Glutamatergic neuron (in vitro differentiated cells): ENCODE results near the gene TNKS2. TPM values are rescaled to one million over a fixed set of nuclear protein-coding genes. Genes with fewer than 3 reads are reported as not detected.

ENCODE experiments used
- DNase-seq: peaks from one replicate; pipeline ENCODE4 v3.0.0; 2022
- H3K27ac Mint-ChIP-seq: one replicate; pipeline ENCODE4 v1.8.0; 2020; ENCODE audit warnings: mild to moderate bottlenecking, mixed read lengths, inconsistent platforms; ENCODE audit not compliant: unreplicated experiment
- H3K27me3 Mint-ChIP-seq: one replicate; pipeline ENCODE4 v1.8.0; 2020; ENCODE audit warnings: mild to moderate bottlenecking, moderate library complexity, mixed read lengths, inconsistent platforms; ENCODE audit not compliant: unreplicated experiment
- H3K36me3 Mint-ChIP-seq: one replicate; pipeline ENCODE4 v1.8.0; 2020; ENCODE audit warnings: mild to moderate bottlenecking, mixed read lengths, inconsistent platforms; ENCODE audit not compliant: unreplicated experiment
- H3K4me1 Mint-ChIP-seq: one replicate; pipeline ENCODE4 v1.8.0; 2020; ENCODE audit warnings: mild to moderate bottlenecking, low read depth, mixed read lengths, inconsistent platforms; ENCODE audit not compliant: unreplicated experiment
- H3K4me3 Mint-ChIP-seq: one replicate; pipeline ENCODE4 v1.8.0; 2020; ENCODE audit warnings: mild to moderate bottlenecking, mixed read lengths, inconsistent platforms; ENCODE audit not compliant: unreplicated experiment
- H3K9me3 Mint-ChIP-seq: one replicate; pipeline ENCODE4 v1.8.0; 2020; ENCODE audit warnings: mild to moderate bottlenecking, moderate library complexity, mixed read lengths, inconsistent platforms; ENCODE audit not compliant: unreplicated experiment
- total RNA-seq: library from RNA; stranded (reverse); fragmentation: NEBNext Ultra II Directional; extraction: Animal tissue kit (Norgen Biotek cat#: 25700); gene quantifications from one replicate; pipeline ENCODE4 v1.2.1, GENCODE V29; 2021; ENCODE audit not compliant: unreplicated experiment
- TF ChIP-seq, protein P1 (sequence below): fragments of 200-600 bp; sonication (generic); IDR thresholded peaks from one replicate; pipeline ENCODE4 v1.5.0; 2021; ENCODE audit not compliant: partially characterized antibody, unreplicated experiment

TNKS2 gene
- total RNA-seq, 1 donor from 2014 or later, result 60.4 TPM

DNA sequence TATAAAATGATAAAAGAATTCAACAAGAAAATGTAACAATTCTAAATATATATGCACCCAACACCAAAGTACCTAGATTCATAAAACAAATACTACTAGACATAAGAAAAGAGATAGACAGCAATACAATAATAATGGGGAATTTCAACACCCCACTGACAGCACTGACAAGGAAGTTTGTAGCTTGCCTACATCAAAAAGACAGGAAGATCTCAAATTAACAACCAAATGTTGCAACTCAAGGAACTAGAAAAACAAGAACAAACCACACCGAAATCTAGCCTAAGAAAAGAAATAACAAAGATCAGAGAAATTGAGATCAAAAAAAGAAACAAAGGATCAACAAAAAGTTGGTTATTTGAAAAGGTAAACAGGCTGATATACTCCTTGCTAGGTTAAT lies 36.5 kb upstream of the TNKS2 start:
- no peaks in the 10 kb centered on the region for H3K4me1 Mint-ChIP-seq

DNA sequence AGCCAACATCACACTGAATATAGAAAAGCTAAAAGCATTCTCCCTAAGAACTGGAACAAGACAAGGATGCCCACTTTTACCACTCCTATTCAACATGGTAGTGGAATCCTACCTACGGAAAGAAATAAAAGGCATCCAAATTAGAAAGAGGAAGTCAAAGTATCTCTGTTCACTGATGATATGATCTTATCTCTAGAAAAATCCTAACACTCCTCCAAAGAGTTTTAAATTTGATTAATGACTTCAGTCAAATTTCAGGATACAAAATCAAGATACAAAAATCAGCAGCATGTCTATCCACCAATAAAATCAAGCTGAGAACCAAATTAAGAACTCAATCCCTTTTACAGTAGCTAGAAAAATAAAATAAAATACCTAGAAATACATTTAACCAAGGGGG lies 35.3 kb upstream of the TNKS2 start:
- H3K9me3 Mint-ChIP-seq, result peaks cover 2% of the 10 kb centered on the region
- no peak overlapping the region for H3K4me3 Mint-ChIP-seq
- TF ChIP-seq, protein P1, sequence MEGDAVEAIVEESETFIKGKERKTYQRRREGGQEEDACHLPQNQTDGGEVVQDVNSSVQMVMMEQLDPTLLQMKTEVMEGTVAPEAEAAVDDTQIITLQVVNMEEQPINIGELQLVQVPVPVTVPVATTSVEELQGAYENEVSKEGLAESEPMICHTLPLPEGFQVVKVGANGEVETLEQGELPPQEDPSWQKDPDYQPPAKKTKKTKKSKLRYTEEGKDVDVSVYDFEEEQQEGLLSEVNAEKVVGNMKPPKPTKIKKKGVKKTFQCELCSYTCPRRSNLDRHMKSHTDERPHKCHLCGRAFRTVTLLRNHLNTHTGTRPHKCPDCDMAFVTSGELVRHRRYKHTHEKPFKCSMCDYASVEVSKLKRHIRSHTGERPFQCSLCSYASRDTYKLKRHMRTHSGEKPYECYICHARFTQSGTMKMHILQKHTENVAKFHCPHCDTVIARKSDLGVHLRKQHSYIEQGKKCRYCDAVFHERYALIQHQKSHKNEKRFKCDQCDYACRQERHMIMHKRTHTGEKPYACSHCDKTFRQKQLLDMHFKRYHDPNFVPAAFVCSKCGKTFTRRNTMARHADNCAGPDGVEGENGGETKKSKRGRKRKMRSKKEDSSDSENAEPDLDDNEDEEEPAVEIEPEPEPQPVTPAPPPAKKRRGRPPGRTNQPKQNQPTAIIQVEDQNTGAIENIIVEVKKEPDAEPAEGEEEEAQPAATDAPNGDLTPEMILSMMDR, result no peak
- no peak for DNase-seq
- peaks cover 14% of the 10 kb centered on the region for H3K36me3 Mint-ChIP-seq
- H3K4me1 Mint-ChIP-seq, result no peaks in the 10 kb centered on the region
- no peaks in the 10 kb centered on the region for H3K27me3 Mint-ChIP-seq
- H3K27ac Mint-ChIP-seq, result no peak overlapping the region

More for the DNA sequence above, 36.5 kb upstream of the TNKS2 start:
- DNase-seq, result no peak
- Mint-ChIP-seq H3K9me3 (peaks cover 2% of the 10 kb centered on the region), H3K4me3 (no peak overlapping the region), H3K27me3 (no peaks in the 10 kb centered on the region), H3K27ac (no peak overlapping the region), H3K36me3 (peaks cover 14% of the 10 kb centered on the region)
- TF ChIP-seq, protein P1, result no peak

DNA sequence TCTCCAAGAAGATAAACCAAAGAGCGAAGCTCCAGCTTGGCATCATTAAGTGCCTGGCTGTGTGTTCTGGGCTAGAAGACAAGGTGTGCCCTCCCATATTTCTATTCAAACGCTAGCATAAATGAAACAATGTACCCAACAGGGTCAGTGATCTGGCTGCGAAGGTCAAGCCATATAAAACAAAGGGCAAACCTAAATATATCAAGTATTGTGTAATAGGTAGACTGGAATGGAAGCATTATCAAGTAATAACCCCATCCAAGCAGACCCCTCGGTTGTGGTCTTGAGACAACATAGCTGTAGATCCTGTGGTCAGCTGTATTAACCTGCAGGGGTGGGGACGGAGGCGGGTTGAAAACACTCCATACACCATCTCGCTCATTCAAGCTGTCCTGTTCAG lies 31.6 kb upstream of the TNKS2 start:
- no peak overlapping the region for H3K27ac Mint-ChIP-seq
- H3K36me3 Mint-ChIP-seq, result peaks cover 14% of the 10 kb centered on the region
- H3K4me1 Mint-ChIP-seq, result no peaks in the 10 kb centered on the region
- DNase-seq, result no peak
- no peak overlapping the region for H3K4me3 Mint-ChIP-seq
- TF ChIP-seq, protein P1, result no peak
- H3K9me3 Mint-ChIP-seq, result peaks cover 2% of the 10 kb centered on the region
- peaks cover 2% of the 10 kb centered on the region for H3K27me3 Mint-ChIP-seq

DNA sequence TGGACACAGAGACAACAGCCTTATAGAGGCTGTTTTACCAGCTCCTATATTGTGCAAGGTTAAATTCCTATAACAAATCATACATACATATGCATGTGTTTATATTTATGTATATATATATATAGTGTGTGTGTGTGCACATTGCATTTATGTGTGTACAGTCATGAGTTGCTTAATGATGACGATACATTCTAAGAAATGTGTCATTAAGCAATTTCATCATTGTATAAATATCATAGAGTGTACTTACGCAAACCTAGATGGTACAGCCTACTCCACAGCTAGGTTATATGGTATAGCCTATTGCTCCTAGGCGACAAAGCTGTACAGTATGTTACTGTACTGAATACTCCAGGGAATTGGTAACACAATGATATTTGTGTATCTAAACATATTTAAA lies 30.1 kb upstream of the TNKS2 start:
- Mint-ChIP-seq H3K36me3 (peaks cover 7% of the 10 kb centered on the region), H3K4me1 (no peaks in the 10 kb centered on the region), H3K9me3 (peaks cover 2% of the 10 kb centered on the region), H3K4me3 (no peak overlapping the region), H3K27ac (no peak overlapping the region), H3K27me3 (peaks cover 2% of the 10 kb centered on the region)
- no peak for DNase-seq
- TF ChIP-seq, protein P1, result no peak

DNA sequence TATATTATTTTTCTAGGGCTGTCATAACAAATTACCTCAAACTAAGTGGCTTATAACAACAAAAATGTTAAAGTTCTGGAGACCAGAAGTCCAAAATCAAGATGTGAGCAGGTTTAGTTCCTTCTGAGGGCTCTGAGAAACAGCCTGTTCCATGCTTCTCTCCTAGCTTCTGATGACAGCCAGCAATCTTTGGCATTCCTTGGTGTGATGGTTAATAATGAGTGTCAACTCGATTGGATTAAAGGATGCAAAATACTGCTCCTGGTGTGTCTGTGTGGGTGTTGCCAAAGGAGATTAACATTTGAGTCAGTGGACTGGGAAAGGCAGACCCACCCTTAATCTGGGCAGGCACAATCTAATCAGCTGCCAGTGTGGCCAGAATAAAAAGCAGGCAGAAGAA lies 26.3 kb upstream of the TNKS2 start:
- no peak for DNase-seq

More for the DNA sequence above, 26.3 kb upstream of the TNKS2 start:
- Mint-ChIP-seq H3K4me3 (no peak overlapping the region), H3K27me3 (peaks cover 2% of the 10 kb centered on the region), H3K27ac (no peak overlapping the region), H3K4me1 (no peaks in the 10 kb centered on the region), H3K36me3 (no peaks in the 10 kb centered on the region), H3K9me3 (no peaks in the 10 kb centered on the region)
- TF ChIP-seq, protein P1, result no peak
